ENCODE data around the gene EXOC7.
A peak's percentile ranks its signal among the peaks of the same experiment; 100 is the strongest.

Gene EXOC7, protein sequence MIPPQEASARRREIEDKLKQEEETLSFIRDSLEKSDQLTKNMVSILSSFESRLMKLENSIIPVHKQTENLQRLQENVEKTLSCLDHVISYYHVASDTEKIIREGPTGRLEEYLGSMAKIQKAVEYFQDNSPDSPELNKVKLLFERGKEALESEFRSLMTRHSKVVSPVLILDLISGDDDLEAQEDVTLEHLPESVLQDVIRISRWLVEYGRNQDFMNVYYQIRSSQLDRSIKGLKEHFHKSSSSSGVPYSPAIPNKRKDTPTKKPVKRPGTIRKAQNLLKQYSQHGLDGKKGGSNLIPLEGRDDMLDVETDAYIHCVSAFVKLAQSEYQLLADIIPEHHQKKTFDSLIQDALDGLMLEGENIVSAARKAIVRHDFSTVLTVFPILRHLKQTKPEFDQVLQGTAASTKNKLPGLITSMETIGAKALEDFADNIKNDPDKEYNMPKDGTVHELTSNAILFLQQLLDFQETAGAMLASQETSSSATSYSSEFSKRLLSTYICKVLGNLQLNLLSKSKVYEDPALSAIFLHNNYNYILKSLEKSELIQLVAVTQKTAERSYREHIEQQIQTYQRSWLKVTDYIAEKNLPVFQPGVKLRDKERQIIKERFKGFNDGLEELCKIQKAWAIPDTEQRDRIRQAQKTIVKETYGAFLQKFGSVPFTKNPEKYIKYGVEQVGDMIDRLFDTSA

DNA sequence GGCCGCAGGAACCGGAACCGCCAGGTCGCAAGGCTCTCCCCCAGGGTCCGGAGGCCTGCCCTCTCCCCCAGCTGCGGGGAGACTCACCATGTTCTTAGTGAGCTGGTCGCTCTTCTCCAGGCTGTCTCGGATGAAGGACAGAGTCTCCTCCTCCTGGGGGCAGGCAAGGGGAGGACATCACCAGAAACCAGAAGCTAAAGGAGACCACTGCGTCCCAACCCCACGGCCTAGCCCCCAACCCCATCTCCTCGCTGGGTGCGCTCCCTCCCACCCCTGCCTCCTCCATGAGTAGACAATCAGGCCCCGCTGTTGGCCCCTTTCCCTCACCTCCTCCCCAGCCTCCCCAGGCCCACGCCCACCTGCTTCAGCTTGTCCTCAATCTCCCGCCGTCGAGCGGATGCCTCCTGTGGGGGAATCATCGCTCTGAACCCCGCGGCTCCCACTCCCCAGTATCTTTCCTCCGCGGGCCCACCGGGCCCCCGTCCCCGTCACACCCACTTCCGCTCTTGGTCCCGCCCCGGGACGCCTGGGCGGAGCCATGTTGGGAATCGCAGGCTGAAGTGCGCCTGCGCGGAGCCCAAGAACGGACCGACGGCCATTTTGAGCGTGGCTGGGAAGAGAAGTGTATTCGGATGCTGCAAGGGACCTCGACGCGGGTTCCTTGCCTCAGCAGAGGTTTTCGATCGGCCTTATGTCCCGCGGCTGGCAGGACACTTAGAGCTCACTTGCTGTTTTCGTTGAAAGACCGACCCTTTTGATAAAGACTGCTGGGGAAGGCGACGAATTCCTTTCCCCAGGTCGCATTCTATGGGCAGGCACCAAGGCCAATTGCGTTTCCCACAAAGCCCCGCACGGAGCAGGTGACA is at the start of gene EXOC7:
TSS of gene EXOC7 (minus strand) at position 514 of the 866 bp plus-strand sequence. CDS start at position 419, 95 bp downstream.
- peak; percentile 84 to 88 for DNase-seq (ENCODE audit: low read depth in 2 of 2)

DNA sequence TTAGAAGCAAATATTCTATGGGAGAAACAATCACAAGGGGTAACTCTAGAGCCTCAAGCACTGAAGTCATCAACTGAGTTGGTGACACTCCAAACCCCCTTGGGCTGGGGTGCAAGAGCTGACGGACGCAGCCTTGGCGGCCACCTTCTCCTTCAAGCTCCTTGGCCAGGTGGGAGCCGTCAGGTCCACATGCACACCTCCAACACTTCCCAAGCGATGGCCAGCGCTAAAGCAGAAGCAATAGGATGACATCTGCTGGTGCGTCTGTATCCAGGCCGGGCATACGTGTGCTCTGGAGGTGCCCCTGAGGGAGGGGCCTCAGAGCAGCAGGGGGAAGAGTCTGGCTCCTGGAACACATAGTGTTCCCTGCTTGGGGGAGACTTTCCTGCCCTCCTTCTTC is 49.6 kb upstream of the EXOC7 start:
- no peak for DNase-seq (ENCODE audit: low read depth in 2 of 2)

DNA sequence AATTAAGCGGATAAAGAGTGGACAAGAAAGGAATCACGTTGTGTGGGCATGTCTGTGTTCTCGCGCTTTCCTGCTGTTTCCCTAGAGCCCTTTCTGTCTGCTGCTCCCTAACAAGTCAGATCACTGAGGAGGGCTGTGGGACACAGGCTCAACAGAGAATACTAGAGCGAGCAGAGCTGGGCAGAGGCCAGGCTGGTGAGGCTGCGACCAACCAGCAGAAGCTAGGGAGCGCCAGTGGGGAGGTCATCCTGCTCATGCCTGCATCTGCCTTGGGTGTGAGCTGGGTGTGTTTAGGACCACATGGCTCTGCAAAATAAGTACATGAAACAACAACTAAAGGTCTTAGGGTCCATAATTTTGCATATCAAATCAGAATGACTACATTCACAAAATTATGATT is 49.0 kb upstream of the EXOC7 start:
- no peak for DNase-seq (ENCODE audit: low read depth in 2 of 2)

DNA sequence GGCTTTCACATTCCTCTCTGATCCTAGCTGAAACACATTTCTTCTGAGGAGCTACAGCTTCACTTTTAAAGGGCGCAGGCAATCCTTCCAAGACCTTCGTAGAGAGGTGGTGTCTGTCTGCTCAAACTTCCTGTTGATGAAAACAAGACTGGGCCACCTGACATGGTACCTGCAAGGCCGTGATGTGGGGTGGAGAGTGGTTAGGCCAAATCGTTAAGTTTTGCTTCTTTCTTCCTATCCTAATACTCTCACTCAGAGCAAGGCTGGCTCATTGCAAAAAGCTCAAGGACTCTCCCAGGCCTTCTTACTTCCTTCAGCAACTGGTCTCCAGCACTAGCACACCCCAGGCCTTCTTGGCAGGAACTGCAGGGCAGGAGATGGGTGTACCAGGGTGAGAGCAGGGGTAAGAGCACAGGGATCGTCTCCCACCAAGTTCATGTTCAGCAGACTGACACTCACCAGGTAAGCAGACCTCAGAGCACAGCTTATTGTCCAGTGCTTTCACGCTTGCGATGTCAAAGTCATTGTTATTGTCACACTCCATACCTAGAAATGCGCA is 48.4 kb upstream of the EXOC7 start:
- no peak for DNase-seq (ENCODE audit: low read depth in 2 of 2)

DNA sequence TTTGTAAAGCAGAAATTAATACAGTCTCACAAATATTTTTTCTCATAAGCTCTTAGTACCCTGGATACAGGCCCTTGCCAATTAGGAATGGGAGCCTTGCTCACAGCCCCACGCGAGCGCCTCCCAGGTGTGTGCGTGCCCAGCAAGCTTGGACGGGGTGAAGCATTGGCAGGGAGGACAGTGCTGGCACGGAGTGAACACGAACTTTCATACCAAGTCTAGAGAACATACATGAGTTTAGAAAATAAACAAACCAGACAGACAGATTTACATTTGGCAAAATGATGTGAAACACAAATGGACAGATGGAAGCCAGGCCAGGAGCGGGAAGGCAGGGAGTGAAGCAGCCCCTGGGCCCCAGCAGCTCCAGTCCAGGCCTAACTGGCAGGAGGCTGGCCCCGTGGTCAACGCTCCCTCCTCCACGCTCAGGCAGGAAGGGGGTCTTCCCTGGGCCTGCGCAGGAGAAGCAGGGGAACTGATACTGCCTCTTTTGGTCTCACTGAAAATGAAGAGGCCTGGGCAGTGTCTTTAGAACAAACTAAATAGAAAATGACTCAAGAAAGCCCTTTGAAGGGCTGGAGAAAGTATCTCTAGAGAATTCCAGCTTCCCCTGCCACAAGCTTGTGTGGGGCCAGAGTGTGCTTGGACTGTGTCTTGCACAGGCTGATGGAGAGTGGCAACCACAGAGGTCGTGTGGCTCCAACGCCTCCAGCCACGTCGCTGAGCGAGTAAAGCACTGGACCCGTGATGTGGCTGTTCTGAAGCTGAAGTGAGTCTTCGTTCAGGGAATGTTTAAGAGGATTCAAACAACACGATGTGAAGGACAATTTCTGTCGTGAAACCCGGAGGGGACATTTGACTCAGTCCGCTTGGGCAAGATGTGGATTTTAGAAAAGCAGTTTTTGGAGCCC is 47.4 kb upstream of the EXOC7 start:
- no peak for DNase-seq (ENCODE audit: low read depth in 2 of 2)

DNA sequence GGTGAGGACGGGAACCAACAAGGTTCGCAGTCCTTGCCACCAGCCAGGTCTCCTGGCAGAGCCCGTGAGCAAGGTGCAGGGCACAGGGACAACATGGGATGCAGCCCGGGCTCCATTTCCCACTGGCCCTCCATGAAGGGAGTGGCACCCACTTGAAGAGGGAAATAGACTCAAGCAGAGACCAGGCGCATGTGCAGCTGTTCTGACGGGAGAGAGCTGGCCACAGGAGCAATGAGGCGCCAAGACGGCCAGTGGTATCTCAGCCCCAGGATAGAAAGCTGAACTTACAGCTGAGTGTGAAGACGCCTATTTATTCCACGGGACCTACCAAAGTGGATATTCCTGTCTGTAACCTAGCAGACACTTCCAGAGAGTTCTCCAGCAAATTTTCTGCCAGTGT is 45.6 kb upstream of the EXOC7 start:
- no peak for DNase-seq (ENCODE audit: low read depth in 2 of 2)

DNA sequence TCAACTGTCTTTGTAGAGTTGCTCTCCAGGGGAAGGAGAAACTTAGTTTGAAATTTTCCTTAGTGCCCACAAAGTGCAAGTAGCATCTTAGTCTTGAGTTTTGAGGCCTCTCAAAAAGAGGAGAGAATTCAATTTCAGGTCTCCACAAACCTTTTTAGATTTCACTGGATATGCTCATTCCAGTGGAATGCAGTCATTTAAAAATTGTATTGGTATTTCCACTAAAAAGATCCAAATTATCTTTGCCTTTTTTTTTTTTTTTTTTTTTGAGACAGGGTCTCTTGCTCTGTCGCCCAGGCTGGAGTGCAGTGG is 44.4 kb upstream of the EXOC7 start:
- DNase-seq (ENCODE audit: low read depth in 2 of 2), result no peak

DNA sequence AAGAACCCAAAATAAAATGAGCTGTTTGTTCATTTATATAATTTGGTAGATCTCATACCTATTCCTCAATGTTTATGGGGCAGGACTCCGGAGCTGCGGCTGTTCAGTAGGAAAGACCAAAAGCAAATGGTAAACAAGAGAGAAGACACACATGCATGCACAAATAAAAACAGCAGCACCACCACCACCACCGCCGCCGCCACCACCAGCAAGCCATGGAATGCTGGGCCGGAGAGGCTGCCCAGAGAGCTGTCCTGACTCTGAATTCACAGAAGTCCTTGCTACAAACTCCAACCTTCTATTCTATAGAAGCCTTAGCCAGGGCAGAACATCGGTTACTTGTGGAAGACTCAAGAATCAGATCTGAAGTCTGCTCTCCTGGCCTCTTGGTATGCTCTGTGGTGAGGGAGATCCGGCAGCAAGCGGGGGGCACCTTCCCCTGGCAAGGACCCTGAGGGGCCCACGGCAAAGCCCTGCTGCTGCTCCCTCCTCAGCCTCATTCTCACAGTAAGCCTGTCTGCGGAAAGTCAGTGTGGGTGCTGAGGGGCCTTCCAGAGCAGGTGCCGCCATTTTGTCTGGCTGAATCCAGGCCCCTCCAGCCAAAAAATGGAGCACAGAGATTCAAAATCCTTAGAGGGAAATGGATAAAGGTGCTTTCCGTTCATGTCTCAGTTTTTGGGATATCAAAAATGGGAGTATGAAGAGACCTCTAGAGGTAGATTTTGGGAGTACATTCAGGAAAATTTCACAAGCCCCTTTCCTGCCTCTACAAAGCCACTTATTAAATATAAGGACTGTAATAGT is 43.8 kb upstream of the EXOC7 start:
- DNase-seq (ENCODE audit: low read depth in 2 of 2), result no peak

DNA sequence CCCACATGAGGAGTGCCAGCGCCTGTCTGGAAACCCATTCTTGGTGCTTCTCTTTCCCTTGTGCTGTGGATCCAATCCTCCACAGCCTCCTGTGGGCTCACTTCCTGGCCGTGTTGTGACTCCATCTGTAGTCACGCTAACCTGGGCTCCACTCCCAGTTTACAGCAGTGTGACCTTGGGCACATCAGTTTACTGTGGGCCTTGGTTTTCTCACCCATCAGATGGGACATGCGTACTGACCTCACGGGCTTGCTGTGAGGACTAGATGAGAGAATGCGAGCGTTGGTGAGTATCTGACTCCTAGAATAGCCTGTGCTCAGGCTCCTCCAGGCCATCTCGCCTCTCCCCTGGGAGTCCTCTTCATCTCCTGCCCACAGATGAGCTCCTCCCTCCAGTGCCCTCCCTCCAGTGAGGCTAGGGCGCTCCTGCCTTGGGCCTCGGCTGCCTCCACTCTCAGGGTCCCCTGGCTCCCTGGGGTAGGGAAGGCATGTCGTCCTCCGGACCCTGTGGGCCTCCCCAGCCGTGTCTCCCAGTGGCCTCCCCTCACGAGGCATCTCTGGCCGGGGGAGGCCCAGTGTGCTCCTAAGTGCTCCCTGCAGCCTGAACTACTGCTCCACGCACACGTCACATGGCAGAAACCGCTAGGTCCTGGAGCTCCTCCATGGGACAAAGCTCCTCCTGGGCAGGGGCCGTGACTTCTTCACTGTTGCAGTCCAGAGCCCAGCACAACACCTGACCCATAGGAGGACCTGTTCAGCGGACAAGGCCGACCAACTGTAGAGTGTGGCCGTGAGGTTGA is 42.7 kb upstream of the EXOC7 start:
- no peak for DNase-seq (ENCODE audit: low read depth in 2 of 2)

DNA sequence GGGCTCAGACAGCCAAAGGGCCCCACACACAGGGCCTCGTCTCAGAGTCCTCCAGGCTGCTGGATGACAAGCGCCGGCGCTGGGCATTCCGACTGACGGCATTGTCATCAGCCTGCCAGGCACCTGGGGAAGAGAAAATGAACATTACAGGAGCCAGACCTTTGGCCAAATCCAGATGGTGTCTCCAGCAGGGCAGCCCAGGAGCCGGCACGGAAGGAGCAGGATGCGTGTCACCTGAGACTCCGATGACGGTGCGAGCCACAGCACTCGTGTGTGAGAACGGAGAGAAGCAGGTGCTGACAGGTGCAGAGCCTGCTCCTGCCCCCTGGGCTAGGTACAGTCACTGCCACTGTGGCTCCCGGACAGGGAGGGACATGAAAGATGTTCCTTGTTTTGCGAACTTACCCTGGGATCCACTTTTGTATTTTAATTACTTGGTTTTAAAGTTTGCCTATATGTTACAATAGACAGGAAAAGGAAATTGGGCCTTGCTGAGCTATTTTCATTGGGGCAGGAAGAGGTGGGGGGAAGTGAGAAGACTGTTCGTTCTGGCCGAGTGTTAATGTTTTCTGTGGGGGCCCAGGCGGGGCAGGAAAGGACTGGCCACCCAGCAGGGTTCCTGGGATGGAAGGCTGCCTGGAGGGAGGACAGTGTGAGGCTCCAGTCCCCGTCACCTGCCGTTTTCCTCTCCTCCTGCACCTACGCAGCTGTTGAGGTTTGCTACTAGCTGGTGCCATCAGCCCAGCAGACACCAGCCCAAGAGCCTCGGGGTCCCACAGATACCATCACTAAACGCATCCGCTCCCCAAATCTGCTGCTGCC is 41.9 kb upstream of the EXOC7 start:
- no peak for DNase-seq (ENCODE audit: low read depth in 2 of 2)

DNA sequence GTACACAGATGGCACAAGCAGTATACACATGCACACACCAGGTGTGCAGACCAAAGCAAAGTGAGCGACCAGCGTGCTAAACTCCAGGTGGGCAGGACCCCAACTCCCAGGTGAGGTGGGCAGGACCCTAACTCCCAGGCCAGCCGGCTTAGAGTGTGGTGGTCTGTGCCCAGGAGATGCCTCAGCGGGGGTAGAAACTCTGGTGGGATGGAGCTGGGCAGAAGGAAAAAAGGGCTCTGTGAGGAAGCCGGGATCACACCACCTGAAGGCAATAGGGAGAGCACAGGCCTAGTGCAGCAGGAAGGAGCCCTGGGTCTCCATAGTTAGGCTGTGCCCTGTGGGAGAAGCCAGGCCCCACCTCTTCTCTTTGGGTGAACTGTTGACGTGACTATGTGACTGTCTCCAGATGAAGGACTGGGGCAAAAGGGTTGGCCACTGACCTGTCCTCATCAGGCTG is 39.0 kb upstream of the EXOC7 start:
- no peak for DNase-seq (ENCODE audit: low read depth in 2 of 2)

DNA sequence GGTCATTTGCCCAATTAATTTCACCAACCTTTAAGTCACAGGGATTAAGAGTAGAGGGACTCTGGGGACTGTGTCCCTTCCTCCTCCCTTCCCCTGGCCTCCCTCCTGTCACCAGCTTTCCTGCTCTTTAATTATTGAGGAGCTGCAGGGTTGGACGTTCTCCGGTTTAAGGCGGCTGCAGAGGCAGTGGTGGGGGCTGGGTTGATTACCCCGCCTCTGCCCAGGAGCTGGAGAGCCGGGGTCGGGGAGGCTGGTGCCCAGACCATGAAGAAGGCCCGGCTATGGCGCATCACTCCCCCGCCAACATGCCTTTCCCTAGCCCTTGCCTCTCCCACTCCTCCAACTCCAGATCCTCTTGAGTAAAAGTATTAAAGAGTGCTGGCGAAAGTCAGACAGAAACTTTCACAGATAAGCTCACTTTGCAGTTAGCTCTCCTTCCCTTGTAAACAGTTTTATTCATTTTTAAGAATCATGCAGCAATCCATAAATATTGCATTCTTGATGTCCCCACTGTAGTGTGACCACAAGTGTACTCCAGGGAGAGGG is 38.5 kb upstream of the EXOC7 start:
- no peak for DNase-seq (ENCODE audit: low read depth in 2 of 2)

DNA sequence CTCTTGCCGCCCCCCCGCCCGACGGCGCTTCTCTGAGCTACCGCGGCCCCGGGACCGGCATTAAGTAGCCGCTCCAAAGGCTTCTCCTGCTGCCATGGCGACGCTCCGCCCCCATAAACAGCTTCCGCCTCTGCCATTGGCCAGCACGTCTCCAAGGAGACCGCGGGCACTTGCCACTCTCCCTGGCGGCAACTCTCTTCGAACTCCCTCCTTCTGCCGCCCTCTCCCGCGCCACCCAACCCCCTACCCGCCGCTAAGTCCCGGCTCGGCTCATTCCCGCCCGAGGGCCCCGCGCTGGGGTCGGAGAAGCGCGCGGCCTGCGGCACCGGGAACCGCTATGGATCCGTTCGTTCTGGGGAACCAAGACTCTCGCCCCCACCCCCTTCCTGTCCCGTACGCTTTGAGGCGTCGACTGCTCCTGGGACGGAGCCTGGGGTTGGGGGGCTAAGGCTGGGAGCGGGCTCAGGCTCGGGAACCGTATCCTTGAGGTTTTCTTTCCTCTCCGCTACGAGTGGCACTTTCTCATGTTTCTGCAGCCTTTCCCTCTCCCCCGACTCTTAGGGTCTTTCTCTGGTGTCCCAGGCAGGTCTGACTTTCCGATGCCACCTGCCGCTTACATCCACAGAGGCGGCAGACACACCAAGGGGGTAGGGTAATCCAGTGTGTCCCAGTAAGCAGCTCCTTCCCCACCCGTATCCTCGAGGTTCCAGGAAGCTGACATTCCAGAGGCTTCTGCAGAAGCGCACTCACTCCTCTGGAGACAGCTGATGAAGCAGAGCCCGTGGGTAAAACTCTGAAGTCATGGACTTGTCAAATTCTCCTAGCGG is 37.8 kb upstream of the EXOC7 start, which contains the start of gene FOXJ1:
TSS of gene FOXJ1 (minus strand) at position 34 of the 827 bp plus-strand sequence. CDS start 850 bp downstream, outside the sequence.
- DNase-seq (ENCODE audit: low read depth in 2 of 2), result peak; percentile 75 to 76

DNA sequence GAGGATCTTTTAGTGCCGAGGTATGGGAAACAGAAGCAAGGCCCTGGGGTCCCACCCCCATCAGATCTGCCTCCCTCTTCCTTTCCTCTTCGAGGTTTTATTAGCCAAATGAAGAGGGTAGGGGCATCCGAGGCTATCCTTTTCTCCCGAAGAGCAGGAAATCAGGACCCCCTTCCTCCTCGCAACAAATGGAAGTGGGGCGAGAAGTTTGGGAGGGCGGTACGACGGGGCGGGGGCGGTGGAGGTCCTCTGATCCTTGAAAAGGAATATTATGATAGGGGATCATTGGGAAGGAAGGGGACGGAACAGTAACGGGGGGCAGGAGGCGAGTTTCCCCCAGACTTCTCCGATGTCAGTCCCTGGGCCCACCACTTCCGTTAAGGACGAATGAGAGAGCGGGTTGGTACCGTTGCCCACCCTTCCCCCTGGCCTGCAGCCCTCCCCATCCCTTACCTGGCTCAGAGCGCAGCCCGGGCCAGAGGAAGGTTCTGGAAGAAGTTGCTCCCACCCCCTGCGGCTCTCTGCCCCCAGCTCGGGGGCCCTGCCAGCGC is 37.1 kb upstream of the EXOC7 start:
- no peak for DNase-seq (ENCODE audit: low read depth in 2 of 2)

DNA sequence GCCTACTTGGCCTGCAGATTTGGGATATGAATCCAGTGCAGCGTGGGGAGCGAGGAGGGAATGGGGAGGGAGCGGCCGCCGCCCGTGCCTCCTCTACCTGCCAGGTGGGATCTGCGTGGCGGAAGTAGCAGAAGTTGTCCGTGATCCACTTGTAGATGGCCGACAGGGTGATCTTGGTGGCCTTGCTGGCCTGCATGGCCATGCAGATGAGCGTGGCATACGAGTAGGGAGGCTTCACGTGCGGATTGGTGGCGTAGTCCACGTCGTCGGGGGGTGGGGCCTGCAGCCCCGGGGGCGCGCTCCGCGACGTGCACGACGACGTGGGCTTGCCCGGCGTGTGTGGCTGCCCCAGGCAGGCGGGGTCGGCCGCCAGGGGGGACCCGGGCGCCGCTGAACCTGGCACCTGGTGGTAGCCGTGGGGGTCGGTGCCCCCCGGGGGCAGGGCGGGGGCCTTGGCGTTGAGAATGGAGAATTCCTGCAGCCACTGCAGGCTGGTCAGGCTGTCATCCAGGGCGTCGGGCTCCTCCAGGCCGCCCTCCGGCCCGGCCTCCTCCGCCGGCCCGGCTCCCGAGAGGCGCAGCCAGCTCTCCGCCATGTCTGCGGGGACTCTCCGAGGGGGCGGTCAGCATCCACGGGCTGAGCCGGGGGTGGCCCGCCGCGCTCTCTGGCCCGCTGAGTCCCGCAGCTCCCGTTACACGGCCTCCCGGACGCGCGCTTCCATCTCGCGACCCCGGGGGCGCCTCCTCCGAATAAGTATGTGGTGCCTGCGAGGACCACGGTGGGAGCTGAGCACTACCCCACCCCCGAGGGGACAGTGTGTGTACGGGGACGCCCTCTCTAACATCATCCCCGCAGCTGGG is 36.4 kb upstream of the EXOC7 start:
- no peak for DNase-seq (ENCODE audit: low read depth in 2 of 2)

Measured in stimulated activated CD4-positive, alpha-beta T cell treated with anti-CD3 and anti-CD28 coated beads, Interleukin-1b, Interleukin-23, amount 100 ng/mL, for 1 hour (primary cell).